Chondrocyte (in vitro differentiated cells): ENCODE data around the gene KIF2A. TPM values are rescaled to one million over a fixed set of nuclear protein-coding genes. Genes with fewer than 3 reads are reported as not detected.

Source experiments
- DNase-seq: peaks from one replicate; pipeline ENCODE4 v3.0.0; 2021; ENCODE audit warnings: mixed read lengths, low spot score
- H3K27ac Mint-ChIP-seq: one replicate; pipeline ENCODE4 v1.8.0; 2021; ENCODE audit warnings: mild to moderate bottlenecking, moderate library complexity, mixed read lengths; ENCODE audit not compliant: unreplicated experiment
- H3K27me3 Mint-ChIP-seq: 2 replicates; pipeline ENCODE4 v1.8.0; 2021; ENCODE audit warnings: low read depth, mixed read lengths
- H3K36me3 Mint-ChIP-seq: 2 replicates; pipeline ENCODE4 v1.8.0; 2021; ENCODE audit warnings: low read depth, mixed read lengths
- H3K4me1 Mint-ChIP-seq: 2 replicates; pipeline ENCODE4 v1.8.0; 2021; ENCODE audit warnings: low read depth, mild to moderate bottlenecking, mixed read lengths
- H3K4me3 Mint-ChIP-seq: one replicate; pipeline ENCODE4 v1.8.0; 2021; ENCODE audit warnings: mild to moderate bottlenecking, moderate library complexity, mixed read lengths; ENCODE audit not compliant: unreplicated experiment
- H3K9me3 Mint-ChIP-seq: 2 replicates; pipeline ENCODE4 v1.8.0; 2021; ENCODE audit warnings: low read depth, mixed read lengths
- CTCF ChIP-seq: fragments of 200-600 bp; sonication (generic); IDR thresholded peaks from 2 replicates; pipeline ENCODE4 v1.5.0; 2021; ENCODE audit warnings: antibody characterized with exemption, mild to moderate bottlenecking, moderate library complexity
- total RNA-seq: library from RNA; stranded (reverse); gene quantifications from 3 replicates; pipeline ENCODE4 v1.2.1, GENCODE V29; 2021

Gene KIF2A
- total RNA-seq, 1 donor from 2014 or later, result 37.7 TPM

DNA sequence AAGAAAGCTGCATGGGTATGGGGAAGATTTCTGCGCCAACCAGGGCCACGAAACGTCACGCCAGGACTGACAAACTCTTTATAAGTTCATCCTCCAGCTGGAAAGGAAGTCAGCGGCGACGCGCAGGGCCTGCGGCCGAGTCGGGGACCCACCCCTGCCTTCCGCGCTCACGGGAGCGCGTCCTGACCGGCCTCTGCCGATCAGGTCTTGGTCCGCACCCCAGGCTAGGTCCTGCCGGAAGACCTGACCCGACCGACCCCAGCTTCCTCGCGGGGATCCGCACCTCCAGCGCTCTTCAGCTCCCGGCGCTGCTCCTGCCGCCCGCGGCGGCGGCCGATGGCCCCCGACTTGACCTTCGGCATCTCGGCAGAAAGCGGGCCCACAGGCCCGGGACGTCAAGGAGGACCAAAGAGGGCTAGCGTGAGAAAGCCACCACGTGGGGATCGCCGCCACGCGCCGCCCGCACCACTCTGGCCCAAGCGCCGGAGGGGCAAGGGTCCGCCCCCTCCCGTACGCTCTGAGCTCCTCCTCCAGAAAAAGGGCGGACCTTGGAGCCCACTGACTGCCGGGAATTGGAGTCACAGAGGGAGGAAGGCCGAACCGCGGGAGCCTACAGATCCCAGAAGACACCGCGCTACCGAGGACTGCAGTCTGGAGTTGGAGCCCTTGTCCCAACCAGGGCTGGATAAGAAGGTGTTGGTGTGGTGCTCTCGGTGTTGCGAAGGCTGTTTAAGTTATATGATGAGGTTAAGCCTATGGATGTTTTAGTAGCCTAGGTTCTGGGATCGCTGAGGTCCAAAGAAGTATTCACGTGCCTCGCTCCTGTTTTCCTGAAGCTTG lies 97.6 kb downstream of the KIF2A start, which contains the start of gene DIMT1:
TSS of gene DIMT1 (minus strand) at position 495 of the 840 bp plus-strand sequence. CDS start at position 362, 133 bp downstream.
- Mint-ChIP-seq H3K27me3 (no peaks in the 10 kb centered on the region), H3K36me3 (peaks cover 2% of the 10 kb centered on the region), H3K9me3 (no peaks in the 10 kb centered on the region), H3K4me3 (peak within 1 kb of the TSS; percentile 82), H3K27ac (peak within 1 kb of the TSS; percentile 97), H3K4me1 (peaks cover 23% of the 10 kb centered on the region)
- DNase-seq, result peak; percentile 98
- no peak for TF ChIP-seq CTCF

GRCh38 chr5:62412549-62413329 lies 106.7 kb downstream of the KIF2A start, which contains the start of gene IPO11:
Gene IPO11, plus strand, starts transcription at chr5:62412763. Its CDS starts 24,517 bp downstream, at chr5:62437280.
- peak; percentile 99 for DNase-seq
- peak; percentile 21 for TF ChIP-seq CTCF
- Mint-ChIP-seq H3K27ac (peak within 1 kb of the TSS; percentile 95), H3K36me3 (no peaks in the 10 kb centered on the region), H3K4me1 (peaks cover 21% of the 10 kb centered on the region), H3K9me3 (no peaks in the 10 kb centered on the region), H3K27me3 (no peaks in the 10 kb centered on the region), H3K4me3 (peak within 1 kb of the TSS; percentile 88)

- H3K9me3 Mint-ChIP-seq, result no peaks in the 10 kb centered on the region
- TF ChIP-seq CTCF, result no peak
- peak overlapping the region; percentile 88 for H3K4me3 Mint-ChIP-seq
- no peaks in the 10 kb centered on the region for H3K27me3 Mint-ChIP-seq
- H3K36me3 Mint-ChIP-seq, result no peaks in the 10 kb centered on the region
- peaks cover 21% of the 10 kb centered on the region for H3K4me1 Mint-ChIP-seq
- peak overlapping the region; percentile 95 for H3K27ac Mint-ChIP-seq
- DNase-seq, result no peak
Measured at GRCh38 chr5:62413711-62414110, 107.7 kb downstream of the KIF2A start.

- Mint-ChIP-seq H3K4me3 (no peak overlapping the region), H3K36me3 (no peaks in the 10 kb centered on the region), H3K27ac (no peak overlapping the region), H3K9me3 (no peaks in the 10 kb centered on the region), H3K27me3 (no peaks in the 10 kb centered on the region), H3K4me1 (peaks cover 10% of the 10 kb centered on the region)
- no peak for TF ChIP-seq CTCF
- DNase-seq, result no peak
Measured at GRCh38 chr5:62418462-62419076, 112.6 kb downstream of the KIF2A start.

- Mint-ChIP-seq H3K4me3 (no peak overlapping the region), H3K27me3 (no peaks in the 10 kb centered on the region), H3K4me1 (no peaks in the 10 kb centered on the region), H3K27ac (no peak overlapping the region), H3K9me3 (no peaks in the 10 kb centered on the region), H3K36me3 (no peaks in the 10 kb centered on the region)
- DNase-seq, result no peak
- no peak for TF ChIP-seq CTCF
Measured at GRCh38 chr5:62419609-62420008, 113.6 kb downstream of the KIF2A start.
